Caco-2 (cell line): Measurements from ENCODE around the gene GPR6. TPM values are rescaled to one million over a fixed set of nuclear protein-coding genes. Genes with fewer than 3 reads are reported as not detected.

Source experiments
- BruUV-seq: library from RNA; stranded (reverse); fragments of 400-500 nt; replicated peaks from 2 replicates; lab custom pipeline; 2021; lab: Mats Ljungman, UMichigan
- CTCF ChIA-PET: fragments of 300-600 bp; sonication (Branson Sonifier 250); formaldehyde crosslinking; loops from one replicate; lab custom pipeline; 2022; ENCODE audit warnings: antibody characterized with exemption; lab: Charles Lee
- POLR2A ChIA-PET: fragments of 300-600 bp; sonication (Branson Sonifier 250); formaldehyde crosslinking; loops from one replicate; lab custom pipeline; 2022; ENCODE audit warnings: antibody characterized with exemption; lab: Charles Lee
- DNase-seq, 2 experiments: peaks; one replicate each; pipeline versions ENCODE4 v3.0.0 to v3.0.0-alpha.2; 2020 to 2022
- H3K27me3 ChIP-seq: replicated peaks from 2 replicates; pipeline ENCODE4 v1.6.0; 2011; ENCODE audit warnings: low read length; ENCODE audit not compliant: control insufficient read depth, insufficient read depth
- H3K36me3 ChIP-seq: 2 replicates; pipeline ENCODE4 v1.5.1; 2011; ENCODE audit warnings: low read length; ENCODE audit not compliant: control insufficient read depth, insufficient read depth
- H3K4me1 ChIP-seq: fragments of 250-450 bp; sonication (Bioruptor Pico); 2 replicates; pipeline ENCODE4 v1.5.1; 2020; ENCODE audit warnings: mild to moderate bottlenecking
- H3K4me3 ChIP-seq: 2 replicates; pipeline ENCODE4 v1.5.1; 2011; ENCODE audit warnings: low read depth, mild to moderate bottlenecking, control low read depth, low read length
- H3K9me3 ChIP-seq: fragments of 250-450 bp; sonication (Bioruptor Pico); 2 replicates; pipeline ENCODE4 v1.5.1; 2020; ENCODE audit warnings: mild to moderate bottlenecking, moderate library complexity
- H3K27ac Mint-ChIP-seq: one replicate; pipeline ENCODE4 v1.8.0; 2022; ENCODE audit warnings: mixed read lengths; ENCODE audit not compliant: unreplicated experiment
- H3K27me3 Mint-ChIP-seq: one replicate; pipeline ENCODE4 v1.8.0; 2022; ENCODE audit warnings: mixed read lengths; ENCODE audit not compliant: insufficient read depth, unreplicated experiment
- H3K36me3 Mint-ChIP-seq: one replicate; pipeline ENCODE4 v1.8.0; 2022; ENCODE audit warnings: mild to moderate bottlenecking, mixed read lengths; ENCODE audit not compliant: insufficient read depth, unreplicated experiment
- H3K4me1 Mint-ChIP-seq: one replicate; pipeline ENCODE4 v1.8.0; 2022; ENCODE audit warnings: low read depth, mixed read lengths; ENCODE audit not compliant: unreplicated experiment
- H3K4me3 Mint-ChIP-seq: one replicate; pipeline ENCODE4 v1.8.0; 2022; ENCODE audit warnings: mild to moderate bottlenecking, moderate library complexity, mixed read lengths; ENCODE audit not compliant: unreplicated experiment
- H3K9me3 Mint-ChIP-seq: one replicate; pipeline ENCODE4 v1.8.0; 2022; ENCODE audit warnings: mixed read lengths; ENCODE audit not compliant: unreplicated experiment
- intact Hi-C: fragments of 100-400 bp; cut with micrococcal nuclease; formaldehyde crosslinking; loops from one replicate; pipeline ENCODE4 v1.10.0; 2022; ENCODE audit not compliant: unreplicated experiment
- total RNA-seq: library from RNA; stranded (reverse); gene quantifications from 2 replicates; pipeline ENCODE4 v1.2.3, GENCODE V29; 2022
- TF ChIP-seq, protein P1 (sequence below), 2 experiments: fragments of 200-600 bp in 1 of 2; IDR thresholded peaks; 1 replicate in 1 of 2; 2 replicates in 1 of 2; pipeline versions ENCODE4 v1.5.1 to v1.8.0; 2011 to 2022; ENCODE audit warnings: antibody characterized with exemption in 1 of 2, control low read depth in 1 of 2, inconsistent platforms in 1 of 2, low read depth in 1 of 2, low read length in 1 of 2, mild to moderate bottlenecking in 1 of 2, moderate library complexity in 1 of 2; ENCODE audit not compliant: insufficient read depth in 1 of 2, severe bottlenecking in 1 of 2, unreplicated experiment in 1 of 2

Gene GPR6
- total RNA-seq, 1 experiment from 2014 or later = not detected

DNA sequence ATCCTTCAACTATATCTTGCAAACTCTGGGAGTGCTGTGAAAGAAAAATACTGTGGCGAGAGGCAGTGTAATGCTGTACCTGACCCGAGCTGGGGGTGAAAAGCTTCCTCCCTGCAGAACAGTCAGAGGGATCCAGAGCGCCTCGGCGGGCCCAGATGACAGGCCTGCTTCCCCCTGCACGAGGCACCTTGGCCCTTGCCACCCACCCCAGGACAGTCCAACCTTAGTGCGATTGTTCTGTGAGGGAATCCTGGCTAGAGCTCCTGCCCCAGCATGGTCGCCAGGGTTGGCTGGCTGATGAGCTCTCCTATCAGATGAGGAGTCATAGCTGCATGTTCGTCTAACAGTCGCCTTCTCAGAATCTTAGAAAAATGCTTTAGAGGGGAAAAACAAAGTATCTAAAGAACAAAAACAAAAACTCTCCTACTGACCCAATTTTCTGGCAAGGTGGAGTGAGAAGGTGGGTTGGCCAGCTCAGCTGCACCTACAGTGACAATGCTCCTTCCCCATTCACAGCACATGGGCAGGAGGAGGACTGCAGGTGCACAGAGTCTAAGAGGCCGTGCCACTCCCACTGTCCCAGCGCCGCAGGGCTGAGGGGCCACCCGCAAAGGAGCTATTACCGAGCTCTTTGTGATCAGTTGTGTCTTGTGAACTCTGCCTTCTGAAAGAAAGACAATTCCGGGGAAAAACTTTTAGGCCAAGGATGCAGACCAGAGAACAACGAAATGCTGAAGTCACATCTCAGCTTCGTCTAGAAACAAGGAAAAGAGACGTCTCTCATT lies 28.6 kb upstream of the GPR6 start:
- Histone ChIP-seq H3K27me3 (no peaks in the 10 kb centered on the region), H3K4me3 (no peak overlapping the region), H3K4me1 (no peaks in the 10 kb centered on the region), H3K9me3 (no peaks in the 10 kb centered on the region), H3K36me3 (no peaks in the 10 kb centered on the region)
- ChIA-PET CTCF (no interaction called here), POLR2A (no interaction called here)
- H3K4me1 Mint-ChIP-seq = no peaks in the 10 kb centered on the region
- no peaks in the 10 kb centered on the region for H3K9me3 Mint-ChIP-seq
- H3K36me3 Mint-ChIP-seq = no peaks in the 10 kb centered on the region
- H3K27ac Mint-ChIP-seq = no peak overlapping the region
- peaks cover 6% of the 10 kb centered on the region for H3K27me3 Mint-ChIP-seq
- no TSS peak for BruUV-seq
- TF ChIP-seq, protein P1, sequence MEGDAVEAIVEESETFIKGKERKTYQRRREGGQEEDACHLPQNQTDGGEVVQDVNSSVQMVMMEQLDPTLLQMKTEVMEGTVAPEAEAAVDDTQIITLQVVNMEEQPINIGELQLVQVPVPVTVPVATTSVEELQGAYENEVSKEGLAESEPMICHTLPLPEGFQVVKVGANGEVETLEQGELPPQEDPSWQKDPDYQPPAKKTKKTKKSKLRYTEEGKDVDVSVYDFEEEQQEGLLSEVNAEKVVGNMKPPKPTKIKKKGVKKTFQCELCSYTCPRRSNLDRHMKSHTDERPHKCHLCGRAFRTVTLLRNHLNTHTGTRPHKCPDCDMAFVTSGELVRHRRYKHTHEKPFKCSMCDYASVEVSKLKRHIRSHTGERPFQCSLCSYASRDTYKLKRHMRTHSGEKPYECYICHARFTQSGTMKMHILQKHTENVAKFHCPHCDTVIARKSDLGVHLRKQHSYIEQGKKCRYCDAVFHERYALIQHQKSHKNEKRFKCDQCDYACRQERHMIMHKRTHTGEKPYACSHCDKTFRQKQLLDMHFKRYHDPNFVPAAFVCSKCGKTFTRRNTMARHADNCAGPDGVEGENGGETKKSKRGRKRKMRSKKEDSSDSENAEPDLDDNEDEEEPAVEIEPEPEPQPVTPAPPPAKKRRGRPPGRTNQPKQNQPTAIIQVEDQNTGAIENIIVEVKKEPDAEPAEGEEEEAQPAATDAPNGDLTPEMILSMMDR (IDR thresholded peaks at IDR 0.05; ENCODE audit: insufficient read depth in 1 of 2, low read depth in 1 of 2, low read length in 1 of 2, severe bottlenecking in 1 of 2, unreplicated experiment in 1 of 2) = no peak
- no peak overlapping the region for H3K4me3 Mint-ChIP-seq
- DNase-seq = no peak
- intact Hi-C loops = no loop called here

- H3K27ac Mint-ChIP-seq = no peak overlapping the region
- BruUV-seq = no TSS peak
- POLR2A ChIA-PET = no interaction called here
Observed at GRCh38 chr6:109955491-109955890, 22.6 kb upstream of the GPR6 start.

DNA sequence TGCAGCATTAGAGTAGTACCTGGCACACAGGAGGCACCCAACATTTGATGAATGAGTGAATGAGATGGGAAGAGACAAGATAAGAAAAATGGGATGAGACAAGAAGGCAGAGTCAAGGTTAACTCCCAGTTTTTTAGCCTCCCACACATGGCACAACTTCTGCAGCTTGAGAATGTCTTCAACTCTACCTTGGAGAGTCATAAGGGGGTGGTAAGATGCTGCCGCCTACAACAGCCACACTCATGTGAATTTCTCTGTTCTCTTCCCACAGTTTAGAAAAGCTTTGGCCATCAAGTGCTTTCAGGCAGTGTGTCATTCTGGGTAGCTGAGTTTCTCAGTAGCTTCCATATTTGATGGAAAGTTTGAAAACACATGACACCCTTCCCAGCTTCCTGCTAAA lies 19.5 kb upstream of the GPR6 start:
- CTCF ChIA-PET = no interaction called here
- TF ChIP-seq, protein P1 (IDR thresholded peaks at IDR 0.05; ENCODE audit: insufficient read depth in 1 of 2, low read depth in 1 of 2, low read length in 1 of 2, severe bottlenecking in 1 of 2, unreplicated experiment in 1 of 2) = no peak

More at GRCh38 chr6:109955491-109955890, 22.6 kb upstream of the GPR6 start:
- TF ChIP-seq, protein P1 (IDR thresholded peaks at IDR 0.05; ENCODE audit: insufficient read depth in 1 of 2, low read depth in 1 of 2, low read length in 1 of 2, severe bottlenecking in 1 of 2, unreplicated experiment in 1 of 2) = no peak
- no peaks in the 10 kb centered on the region for H3K36me3 ChIP-seq
- DNase-seq = no peak
- no peaks in the 10 kb centered on the region for H3K27me3 ChIP-seq
- CTCF ChIA-PET = no interaction called here
- Mint-ChIP-seq H3K36me3 (no peaks in the 10 kb centered on the region), H3K9me3 (no peaks in the 10 kb centered on the region), H3K27me3 (peaks cover 12% of the 10 kb centered on the region), H3K4me1 (no peaks in the 10 kb centered on the region), H3K4me3 (no peak overlapping the region)
- H3K4me3 ChIP-seq = no peak overlapping the region
- intact Hi-C loops = no loop called here
- H3K9me3 ChIP-seq = no peaks in the 10 kb centered on the region
- H3K4me1 ChIP-seq = no peaks in the 10 kb centered on the region

More for the DNA sequence above, 19.5 kb upstream of the GPR6 start:
- Mint-ChIP-seq H3K27ac (no peak overlapping the region), H3K4me1 (no peaks in the 10 kb centered on the region), H3K4me3 (no peak overlapping the region), H3K36me3 (no peaks in the 10 kb centered on the region), H3K9me3 (no peaks in the 10 kb centered on the region), H3K27me3 (peaks cover 12% of the 10 kb centered on the region)
- no peaks in the 10 kb centered on the region for H3K27me3 ChIP-seq
- no peaks in the 10 kb centered on the region for H3K36me3 ChIP-seq
- intact Hi-C loops = no loop called here
- DNase-seq = no peak
- BruUV-seq = no TSS peak
- H3K4me1 ChIP-seq = no peaks in the 10 kb centered on the region
- H3K9me3 ChIP-seq = peaks cover 3% of the 10 kb centered on the region; the same call in 1 of the 2 replicates
- POLR2A ChIA-PET = no interaction called here
- H3K4me3 ChIP-seq = no peak overlapping the region
